22Rv1 (cell line): Measurements from ENCODE around the gene NET1.

Experiments
- H3K27ac ChIP-seq: fragments of 450-650 bp; 2 replicates; pipeline ENCODE4 v1.5.1; 2017
- ZFX ChIP-seq: fragments of 450-650 bp; IDR thresholded peaks from 2 replicates; pipeline ENCODE4 v1.6.1; 2017; ENCODE audit warnings: antibody characterized with exemption, borderline replicate concordance
- TF ChIP-seq, protein P1 (sequence below): fragments of 450-650 bp; IDR thresholded peaks from 2 replicates; pipeline ENCODE4 v1.5.1; 2017; ENCODE audit warnings: mild to moderate bottlenecking

Gene NET1

DNA sequence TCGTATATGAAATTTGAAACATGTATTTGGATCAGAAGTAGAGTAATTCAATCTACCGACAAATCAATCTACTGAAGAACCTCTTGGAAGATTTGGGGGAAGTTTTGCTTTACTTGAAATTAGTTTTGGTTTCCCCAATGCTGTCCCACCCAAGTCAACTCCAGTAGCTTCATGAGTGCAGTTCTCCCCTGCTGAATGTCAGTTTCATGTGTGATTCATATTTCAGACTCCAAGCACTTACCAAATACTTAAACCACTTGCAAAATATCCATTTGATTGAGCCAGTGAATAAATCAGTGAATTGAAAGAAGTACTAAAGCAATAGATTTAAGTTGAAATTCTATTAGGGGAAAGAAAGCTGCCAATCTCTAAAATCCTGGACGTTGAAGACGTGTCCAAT is 77.7 kb downstream of the NET1 start:
- no peak for TF ChIP-seq ZFX
- TF ChIP-seq, protein P1, sequence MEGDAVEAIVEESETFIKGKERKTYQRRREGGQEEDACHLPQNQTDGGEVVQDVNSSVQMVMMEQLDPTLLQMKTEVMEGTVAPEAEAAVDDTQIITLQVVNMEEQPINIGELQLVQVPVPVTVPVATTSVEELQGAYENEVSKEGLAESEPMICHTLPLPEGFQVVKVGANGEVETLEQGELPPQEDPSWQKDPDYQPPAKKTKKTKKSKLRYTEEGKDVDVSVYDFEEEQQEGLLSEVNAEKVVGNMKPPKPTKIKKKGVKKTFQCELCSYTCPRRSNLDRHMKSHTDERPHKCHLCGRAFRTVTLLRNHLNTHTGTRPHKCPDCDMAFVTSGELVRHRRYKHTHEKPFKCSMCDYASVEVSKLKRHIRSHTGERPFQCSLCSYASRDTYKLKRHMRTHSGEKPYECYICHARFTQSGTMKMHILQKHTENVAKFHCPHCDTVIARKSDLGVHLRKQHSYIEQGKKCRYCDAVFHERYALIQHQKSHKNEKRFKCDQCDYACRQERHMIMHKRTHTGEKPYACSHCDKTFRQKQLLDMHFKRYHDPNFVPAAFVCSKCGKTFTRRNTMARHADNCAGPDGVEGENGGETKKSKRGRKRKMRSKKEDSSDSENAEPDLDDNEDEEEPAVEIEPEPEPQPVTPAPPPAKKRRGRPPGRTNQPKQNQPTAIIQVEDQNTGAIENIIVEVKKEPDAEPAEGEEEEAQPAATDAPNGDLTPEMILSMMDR = no peak
- H3K27ac ChIP-seq = peak overlapping the region; percentile 99; the same call in 1 of the 2 replicates

DNA sequence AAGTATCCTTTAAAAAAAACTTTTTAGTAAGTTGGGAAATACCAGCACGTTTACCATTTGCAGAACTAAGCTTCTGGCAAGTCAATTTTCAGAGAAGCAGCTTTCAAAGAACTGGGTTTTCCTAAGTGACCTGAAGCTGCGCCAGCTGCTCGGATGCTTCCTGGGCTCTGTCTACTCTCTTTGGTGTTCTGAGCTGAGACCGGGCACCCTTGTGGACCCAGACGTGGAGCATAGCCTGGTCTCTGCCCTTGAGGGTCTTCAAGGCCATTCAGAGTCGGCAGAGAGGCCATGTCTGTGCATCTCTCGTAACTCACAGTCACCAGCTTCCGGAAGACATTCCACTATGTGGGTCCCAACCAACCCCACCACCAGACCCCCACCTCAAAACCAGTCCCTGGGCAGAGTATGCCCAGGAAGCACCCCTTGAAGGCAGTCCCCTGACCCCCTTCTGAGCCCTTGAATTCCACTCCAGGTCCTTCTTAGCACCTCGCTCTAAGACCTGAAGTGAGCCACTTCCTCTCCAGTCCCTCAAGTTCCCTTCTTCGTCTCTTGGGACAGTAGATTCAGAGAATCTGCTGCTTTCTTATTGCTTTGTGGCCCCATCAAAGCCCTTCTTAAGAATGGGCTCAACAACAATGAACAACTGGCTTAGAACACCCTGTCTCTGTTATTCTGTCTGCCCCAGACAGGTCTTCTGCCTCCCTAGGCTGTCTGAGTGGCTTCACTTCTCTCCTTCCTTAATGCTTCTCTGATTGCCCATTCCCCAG is 78.5 kb downstream of the NET1 start:
- TF ChIP-seq ZFX = no peak
- TF ChIP-seq, protein P1 = no peak
- H3K27ac ChIP-seq = 0 out of 2 replicates have a peak overlapping the region, but pooled peaks have one; percentile 99

DNA sequence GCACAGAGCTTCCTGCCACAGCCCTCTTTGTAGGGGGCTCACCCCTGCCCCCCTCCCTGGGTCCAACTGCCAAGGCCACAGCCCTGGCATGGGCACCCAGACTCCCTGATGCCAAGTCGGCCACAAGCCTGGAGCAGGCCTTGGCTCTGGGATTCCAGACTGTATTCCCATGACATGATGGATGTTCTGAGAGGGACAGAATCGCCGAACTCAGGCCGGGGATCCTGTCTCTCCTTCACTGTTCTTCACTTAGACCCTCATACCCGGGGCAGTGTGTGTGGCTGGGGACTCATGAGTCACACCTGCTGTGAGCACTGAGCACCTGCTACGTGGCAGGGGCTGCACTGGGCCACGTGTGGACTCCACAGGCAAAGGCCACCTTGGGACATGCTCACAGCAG is 79.1 kb downstream of the NET1 start:
- TF ChIP-seq, protein P1 = no peak
- no peak for TF ChIP-seq ZFX
- no peak overlapping the region for H3K27ac ChIP-seq

DNA sequence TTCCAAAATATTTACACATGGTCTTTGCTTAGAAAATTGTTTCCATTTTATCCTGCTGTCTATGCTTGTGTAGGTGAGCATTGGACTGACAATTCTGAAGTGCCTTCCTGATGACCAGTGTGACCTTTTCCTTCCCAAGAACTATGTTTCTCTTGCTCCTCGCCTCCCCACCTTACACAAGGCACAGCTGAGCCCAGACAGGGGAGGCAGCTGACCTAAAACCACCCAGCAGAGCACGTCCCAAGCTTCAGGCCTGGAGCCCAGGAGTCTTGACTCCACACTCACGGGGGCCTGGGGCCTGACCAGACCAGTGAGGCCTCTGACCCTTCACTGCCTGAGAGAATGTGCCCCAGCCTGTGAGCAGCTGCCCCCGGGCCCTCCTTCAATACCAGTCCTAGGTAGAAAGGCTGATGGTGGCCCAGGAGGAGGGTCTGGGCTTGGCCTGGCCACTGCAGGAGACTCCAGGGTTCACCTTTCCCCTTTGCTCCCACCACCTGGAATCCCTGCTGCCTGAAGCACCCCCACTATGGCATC is 80.0 kb downstream of the NET1 start:
- TF ChIP-seq ZFX = no peak
- TF ChIP-seq, protein P1 = no peak
- H3K27ac ChIP-seq = peak overlapping the region; percentile 81

DNA sequence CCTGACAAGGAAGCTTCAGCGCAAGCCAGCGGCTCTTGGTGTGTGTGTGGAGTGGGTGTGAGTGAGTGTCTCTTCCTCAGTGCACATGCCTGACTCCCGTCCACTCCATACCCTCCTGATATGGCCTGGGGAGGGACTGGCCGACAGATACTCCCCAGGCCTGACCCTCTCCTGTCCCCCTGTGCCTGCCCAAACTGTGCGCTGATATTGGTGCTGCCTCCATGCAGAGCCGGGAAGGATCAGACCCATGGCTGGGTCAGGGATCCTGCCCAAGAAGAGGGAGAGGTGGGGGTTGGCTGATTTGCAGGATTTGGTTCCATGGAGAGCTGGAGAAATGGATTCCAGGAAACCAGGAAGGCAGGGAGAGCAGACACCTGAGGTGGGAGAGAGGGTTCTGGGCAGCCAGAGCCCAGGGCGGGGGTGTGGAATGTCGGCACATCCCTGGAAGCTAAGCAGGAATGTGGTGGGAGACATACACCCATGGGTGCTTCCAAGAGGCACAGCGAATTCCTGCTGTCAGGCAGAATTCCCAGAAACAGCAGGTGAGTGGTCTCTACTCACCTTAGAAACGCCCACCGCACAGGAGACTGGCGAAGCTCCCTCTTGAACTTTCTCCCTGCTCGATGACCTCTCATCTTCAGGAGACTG is 80.7 kb downstream of the NET1 start:
- TF ChIP-seq, protein P1 = no peak
- no peak for TF ChIP-seq ZFX
- H3K27ac ChIP-seq = peak overlapping the region; percentile 81

DNA sequence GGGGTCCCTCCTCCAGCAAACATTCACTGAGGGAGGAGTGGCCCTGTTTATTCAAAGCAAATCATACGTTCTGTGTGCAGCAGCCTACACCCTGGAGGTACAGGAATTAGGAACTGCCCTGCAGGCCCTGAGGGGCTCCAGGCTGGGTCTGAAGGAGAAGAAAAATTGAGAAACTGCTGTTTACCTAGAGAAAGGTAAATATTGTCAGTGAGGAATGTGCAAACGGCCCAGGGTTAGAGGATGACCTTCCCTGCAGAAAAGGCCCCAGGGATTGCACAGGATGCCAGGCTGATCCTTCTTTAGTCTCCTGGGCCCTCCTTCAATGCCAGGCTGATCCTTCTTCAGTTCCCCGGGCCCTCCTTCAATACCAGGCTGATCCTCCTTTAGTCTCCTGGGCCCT is 81.3 kb downstream of the NET1 start:
- no peak for TF ChIP-seq ZFX
- TF ChIP-seq, protein P1 = no peak
- peak overlapping the region; percentile 81 for H3K27ac ChIP-seq

DNA sequence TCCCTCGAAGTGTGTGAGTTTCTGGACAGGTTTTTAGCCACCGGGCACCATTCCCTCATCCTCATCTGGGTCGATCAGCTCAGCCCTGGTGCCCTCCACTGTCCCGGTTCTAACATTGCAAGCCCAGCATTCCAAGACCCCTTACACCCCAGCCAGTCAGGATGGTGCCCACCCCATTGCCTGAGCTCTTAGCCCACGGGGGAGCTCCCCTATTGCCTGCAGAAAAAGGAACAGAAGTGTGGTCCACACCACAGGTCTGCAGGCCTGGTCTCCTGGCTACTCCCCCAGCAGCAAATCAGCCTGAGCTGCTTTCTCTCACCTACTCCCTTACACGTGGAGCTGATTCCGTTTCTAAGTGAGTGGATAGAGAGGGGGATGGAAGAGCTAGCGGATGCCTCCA is 82.3 kb downstream of the NET1 start:
- peak overlapping the region; percentile 81 for H3K27ac ChIP-seq
- TF ChIP-seq, protein P1 = no peak
- no peak for TF ChIP-seq ZFX
